ENCODE data around the gene SUSD4. TPM values are rescaled to one million over a fixed set of nuclear protein-coding genes. Genes with fewer than 3 reads are reported as not detected.
"Not testable (repeated sequence)": the region's sequence is repeated elsewhere in the genome, so short reads cannot be mapped to it uniquely, and the experiment has no call there.

The SUSD4 gene
- total and polyA plus RNA-seq, 8 donors = 2.0 to 29.2 (median 25.0) TPM

DNA sequence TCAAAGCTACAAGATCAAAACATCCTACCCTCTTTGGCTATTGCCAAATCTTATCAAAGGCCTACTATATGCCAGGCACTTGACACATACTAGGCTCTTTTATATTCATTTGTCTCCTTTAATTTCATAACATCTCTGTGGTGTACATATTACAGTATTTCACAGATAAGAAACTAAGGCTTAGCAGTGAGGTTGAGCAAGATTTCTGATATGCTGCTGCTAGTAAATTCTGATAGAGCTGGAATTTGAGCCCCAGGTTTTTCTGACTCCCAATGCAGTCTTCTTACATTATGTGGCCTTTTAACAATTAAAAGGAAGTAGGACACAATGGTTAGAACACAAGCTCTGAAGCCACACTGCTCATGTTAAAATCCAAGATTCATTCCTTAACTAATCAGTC is 46.1 kb upstream of the SUSD4 start:
- TF ChIP-seq, protein P1, sequence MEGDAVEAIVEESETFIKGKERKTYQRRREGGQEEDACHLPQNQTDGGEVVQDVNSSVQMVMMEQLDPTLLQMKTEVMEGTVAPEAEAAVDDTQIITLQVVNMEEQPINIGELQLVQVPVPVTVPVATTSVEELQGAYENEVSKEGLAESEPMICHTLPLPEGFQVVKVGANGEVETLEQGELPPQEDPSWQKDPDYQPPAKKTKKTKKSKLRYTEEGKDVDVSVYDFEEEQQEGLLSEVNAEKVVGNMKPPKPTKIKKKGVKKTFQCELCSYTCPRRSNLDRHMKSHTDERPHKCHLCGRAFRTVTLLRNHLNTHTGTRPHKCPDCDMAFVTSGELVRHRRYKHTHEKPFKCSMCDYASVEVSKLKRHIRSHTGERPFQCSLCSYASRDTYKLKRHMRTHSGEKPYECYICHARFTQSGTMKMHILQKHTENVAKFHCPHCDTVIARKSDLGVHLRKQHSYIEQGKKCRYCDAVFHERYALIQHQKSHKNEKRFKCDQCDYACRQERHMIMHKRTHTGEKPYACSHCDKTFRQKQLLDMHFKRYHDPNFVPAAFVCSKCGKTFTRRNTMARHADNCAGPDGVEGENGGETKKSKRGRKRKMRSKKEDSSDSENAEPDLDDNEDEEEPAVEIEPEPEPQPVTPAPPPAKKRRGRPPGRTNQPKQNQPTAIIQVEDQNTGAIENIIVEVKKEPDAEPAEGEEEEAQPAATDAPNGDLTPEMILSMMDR (IDR thresholded peaks at IDR 0.05) = no peak
- H3K36me3 ChIP-seq = no peaks in the 10 kb centered on the region
- intact Hi-C loops (cut with DNase I) = no loop called here
- H3K4me1 ChIP-seq = no peaks in the 10 kb centered on the region
- DNase-seq (no peak), ATAC-seq (no peak)
- no peaks in the 10 kb centered on the region for H3K27me3 ChIP-seq
- H3K27ac ChIP-seq = no peak overlapping the region
- no peak overlapping the region for H3K4me3 ChIP-seq
- no peaks in the 10 kb centered on the region for H3K9me3 ChIP-seq

DNA sequence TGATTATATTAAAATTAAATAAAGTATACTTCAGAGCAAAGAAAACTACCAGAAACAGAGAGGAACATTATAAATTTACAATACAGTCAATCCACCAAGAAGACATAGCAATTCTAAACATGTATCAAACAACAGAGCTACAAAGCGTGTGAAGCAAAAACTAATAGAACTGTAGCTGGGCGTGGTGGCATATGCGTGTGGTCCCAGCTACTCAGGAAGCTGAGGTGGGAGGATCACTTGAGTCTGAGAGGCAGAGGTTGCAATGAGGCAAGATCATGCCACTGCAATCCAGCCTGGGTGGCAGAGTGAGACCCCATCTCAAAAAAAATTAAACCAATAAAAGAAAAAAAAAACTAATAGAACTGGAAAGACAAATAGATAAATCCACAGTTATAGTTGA is 41.5 kb upstream of the SUSD4 start:
- H3K4me3 ChIP-seq = no peak overlapping the region
- intact Hi-C loops (cut with DNase I) = no loop called here
- DNase-seq (no peak), ATAC-seq (no peak)
- no peaks in the 10 kb centered on the region for H3K36me3 ChIP-seq
- peaks cover 0 to 6% of the 10 kb centered on the region in 2 donors for H3K4me1 ChIP-seq
- H3K9me3 ChIP-seq = no peaks in the 10 kb centered on the region
- no peaks in the 10 kb centered on the region for H3K27me3 ChIP-seq
- TF ChIP-seq, protein P1 (IDR thresholded peaks at IDR 0.05) = no peak
- no peak overlapping the region for H3K27ac ChIP-seq

DNA sequence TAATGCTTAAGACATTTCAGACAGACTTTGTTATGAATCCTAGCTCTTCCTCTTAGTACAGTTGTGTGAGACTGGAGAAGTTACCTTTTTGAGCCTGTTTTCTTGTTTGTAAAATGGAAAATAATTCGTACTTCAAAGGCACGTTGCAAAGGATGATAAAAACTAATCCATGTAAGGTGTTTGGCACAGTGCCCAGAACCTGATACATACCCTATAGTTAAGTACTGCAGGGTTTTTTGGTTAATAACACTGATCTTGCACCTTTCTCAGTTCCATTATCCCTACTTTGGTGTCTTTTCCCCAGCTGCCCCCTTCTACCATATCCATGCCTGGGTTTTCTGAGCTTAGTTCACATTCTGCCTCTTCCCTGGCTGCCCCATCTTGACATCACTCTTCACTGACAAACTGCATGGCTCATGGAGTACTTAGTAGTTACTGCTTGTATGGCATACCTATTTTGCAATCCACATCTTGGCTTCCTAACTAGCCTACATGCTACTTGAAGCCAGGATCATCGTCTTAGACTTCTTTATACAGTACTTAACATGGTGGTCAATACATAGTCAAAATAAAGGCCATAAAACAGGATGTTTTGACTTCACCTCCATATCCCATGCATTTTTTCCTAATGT is 39.3 kb upstream of the SUSD4 start:
- intact Hi-C loops (cut with DNase I) = no loop called here
- Histone ChIP-seq H3K4me3 (no peak overlapping the region), H3K36me3 (no peaks in the 10 kb centered on the region), H3K27me3 (no peaks in the 10 kb centered on the region), H3K27ac (no peak overlapping the region), H3K4me1 (peaks cover 0 to 6% of the 10 kb centered on the region in 2 donors), H3K9me3 (no peaks in the 10 kb centered on the region)
- no peak for DNase-seq
- ATAC-seq = peak; percentile 29
- TF ChIP-seq, protein P1 (IDR thresholded peaks at IDR 0.05) = no peak

DNA sequence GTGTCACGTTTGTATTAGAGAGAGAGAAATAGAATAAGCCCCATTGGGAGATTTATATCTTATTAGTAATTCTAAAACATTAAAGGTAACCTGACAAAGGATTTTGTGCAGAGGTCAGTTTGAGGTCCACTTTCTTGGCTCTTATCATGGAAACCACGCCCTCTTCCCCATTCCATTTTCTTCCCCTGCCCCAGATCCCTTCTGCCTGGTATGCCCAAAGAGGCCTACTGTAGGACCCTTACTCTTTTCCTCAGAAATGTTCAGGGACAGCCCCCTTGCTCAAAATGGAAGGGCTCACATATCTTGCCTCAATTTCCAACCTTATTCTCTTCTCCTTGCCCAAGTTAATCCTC is 38.8 kb upstream of the SUSD4 start:
- TF ChIP-seq, protein P1 (IDR thresholded peaks at IDR 0.05) = no peak
- H3K4me1 ChIP-seq = peaks cover 0 to 6% of the 10 kb centered on the region in 2 donors
- H3K36me3 ChIP-seq = no peaks in the 10 kb centered on the region
- no peak overlapping the region for H3K4me3 ChIP-seq
- no peaks in the 10 kb centered on the region for H3K27me3 ChIP-seq
- intact Hi-C loops (cut with DNase I) = no loop called here
- DNase-seq (no peak), ATAC-seq (no peak)
- H3K27ac ChIP-seq = no peak overlapping the region
- no peaks in the 10 kb centered on the region for H3K9me3 ChIP-seq

DNA sequence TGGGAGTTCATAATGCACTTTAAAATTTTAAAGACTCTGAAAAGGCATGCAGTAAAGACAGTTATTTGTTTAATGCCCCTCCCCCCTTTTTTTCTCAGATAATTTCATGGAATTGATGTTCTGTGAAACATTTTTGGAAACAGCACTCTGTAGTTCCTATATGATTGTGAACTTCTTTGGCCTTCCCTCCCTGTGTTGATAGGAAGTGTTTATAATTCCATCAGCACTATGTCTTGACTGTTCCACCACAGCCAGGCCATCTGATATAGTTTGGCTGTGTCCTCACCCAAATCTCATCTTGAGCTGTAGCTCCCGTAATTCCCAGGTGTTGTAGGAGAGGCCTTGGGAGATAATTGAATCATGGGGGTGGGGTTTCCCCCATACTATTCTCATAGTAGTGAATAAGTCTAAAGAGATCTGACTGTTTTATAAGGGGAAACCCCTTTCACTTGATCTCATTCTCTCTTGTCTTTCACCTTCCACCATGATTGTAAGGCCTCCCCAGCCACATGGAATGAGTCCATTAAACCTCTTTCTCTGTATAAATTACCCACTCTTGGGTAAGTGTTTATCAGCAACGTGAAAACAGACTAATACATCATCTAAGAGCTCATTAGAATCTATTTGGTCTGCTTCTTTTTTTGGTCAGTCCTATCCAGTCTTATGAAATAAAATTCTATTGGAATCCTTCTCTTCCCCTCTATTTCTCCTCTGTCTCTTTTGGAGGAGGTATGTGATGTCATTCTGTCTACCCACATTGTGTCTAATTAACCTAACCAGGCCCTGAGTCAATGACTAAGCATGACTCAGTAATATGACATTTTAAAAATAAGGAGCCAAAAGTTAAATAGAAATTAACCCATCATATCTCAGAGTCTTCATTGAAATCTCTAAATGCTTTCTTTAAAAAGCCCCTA is 38.2 kb upstream of the SUSD4 start:
- TF ChIP-seq, protein P1 (IDR thresholded peaks at IDR 0.05) = no peak
- no peak overlapping the region for H3K27ac ChIP-seq
- intact Hi-C loops (cut with DNase I) = no loop called here

DNA sequence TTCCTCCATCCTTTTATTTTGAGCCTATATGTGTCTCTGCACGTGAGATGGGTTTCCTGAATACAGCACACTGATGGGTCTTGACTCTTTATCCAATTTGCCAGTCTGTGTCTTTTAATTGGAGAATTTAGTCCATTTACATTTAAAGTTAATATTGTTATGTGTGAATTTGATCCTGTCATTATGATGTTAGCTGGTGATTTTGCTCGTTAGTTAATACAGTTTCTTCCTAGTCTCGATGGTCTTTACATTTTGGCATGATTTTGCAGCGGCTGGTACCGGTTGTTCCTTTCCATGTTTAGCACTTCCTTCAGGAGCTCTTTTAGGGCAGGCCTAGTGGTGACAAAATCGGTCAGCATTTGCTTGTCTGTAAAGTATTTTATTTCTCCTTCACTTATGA is 35.4 kb upstream of the SUSD4 start:
- H3K27me3 ChIP-seq; H3K4me3 ChIP-seq; H3K27ac ChIP-seq; intact Hi-C loops (cut with DNase I); H3K4me1 ChIP-seq; DNase-seq; ATAC-seq; H3K9me3 ChIP-seq; H3K36me3 ChIP-seq: not testable (repeated sequence)

More for the DNA sequence above, 38.2 kb upstream of the SUSD4 start:
- Histone ChIP-seq H3K4me1 (peaks cover 0 to 6% of the 10 kb centered on the region in 2 donors), H3K9me3 (no peaks in the 10 kb centered on the region), H3K27me3 (no peaks in the 10 kb centered on the region), H3K4me3 (no peak overlapping the region), H3K36me3 (no peaks in the 10 kb centered on the region)
- no peak for DNase-seq
- peak; percentile 65 for ATAC-seq

All from left lung (tissue), 10 donors.